ENCODE data around the gene SETBP1.

SETBP1 gene

DNA sequence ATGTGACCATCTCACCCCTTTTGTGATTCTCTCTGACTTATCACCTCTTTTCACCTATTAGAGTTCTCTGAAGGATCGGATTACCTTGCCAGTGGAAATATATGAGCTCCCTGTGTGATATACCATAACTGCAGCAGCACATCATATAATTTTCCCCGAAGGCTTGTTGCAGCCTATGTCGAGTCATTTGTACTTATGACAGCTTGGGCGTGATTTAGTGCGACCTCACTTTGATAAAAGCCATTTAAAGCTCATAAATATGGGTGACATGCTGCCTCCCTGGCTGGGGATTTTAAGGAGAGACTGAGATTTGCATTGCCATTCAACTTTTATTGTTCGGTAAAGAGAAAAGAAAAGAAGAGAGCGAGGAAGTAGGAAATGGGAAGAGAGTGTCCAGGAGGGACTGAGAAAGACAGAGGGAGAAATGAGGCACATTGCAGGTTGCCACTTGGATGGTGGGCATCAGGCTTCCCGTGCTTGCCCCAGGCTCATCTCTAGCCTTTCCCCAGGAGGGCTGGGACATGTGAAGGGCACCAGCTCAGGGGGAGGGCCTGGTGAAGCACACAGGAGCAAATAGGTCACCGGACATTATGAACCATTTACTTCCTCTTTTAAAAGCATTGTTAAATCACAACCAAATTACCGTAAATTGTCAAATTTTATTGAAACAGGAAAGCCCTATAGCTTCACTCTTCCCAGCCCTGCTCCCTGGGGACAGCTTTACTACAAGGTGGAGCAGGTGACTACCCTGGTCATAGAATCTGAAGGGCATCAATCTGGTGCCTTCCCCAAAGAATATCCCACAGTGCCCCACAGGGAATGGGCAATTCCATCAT is 161.3 kb downstream of the SETBP1 start:
- no peak for DNase-seq (ENCODE audit: low read depth)

DNA sequence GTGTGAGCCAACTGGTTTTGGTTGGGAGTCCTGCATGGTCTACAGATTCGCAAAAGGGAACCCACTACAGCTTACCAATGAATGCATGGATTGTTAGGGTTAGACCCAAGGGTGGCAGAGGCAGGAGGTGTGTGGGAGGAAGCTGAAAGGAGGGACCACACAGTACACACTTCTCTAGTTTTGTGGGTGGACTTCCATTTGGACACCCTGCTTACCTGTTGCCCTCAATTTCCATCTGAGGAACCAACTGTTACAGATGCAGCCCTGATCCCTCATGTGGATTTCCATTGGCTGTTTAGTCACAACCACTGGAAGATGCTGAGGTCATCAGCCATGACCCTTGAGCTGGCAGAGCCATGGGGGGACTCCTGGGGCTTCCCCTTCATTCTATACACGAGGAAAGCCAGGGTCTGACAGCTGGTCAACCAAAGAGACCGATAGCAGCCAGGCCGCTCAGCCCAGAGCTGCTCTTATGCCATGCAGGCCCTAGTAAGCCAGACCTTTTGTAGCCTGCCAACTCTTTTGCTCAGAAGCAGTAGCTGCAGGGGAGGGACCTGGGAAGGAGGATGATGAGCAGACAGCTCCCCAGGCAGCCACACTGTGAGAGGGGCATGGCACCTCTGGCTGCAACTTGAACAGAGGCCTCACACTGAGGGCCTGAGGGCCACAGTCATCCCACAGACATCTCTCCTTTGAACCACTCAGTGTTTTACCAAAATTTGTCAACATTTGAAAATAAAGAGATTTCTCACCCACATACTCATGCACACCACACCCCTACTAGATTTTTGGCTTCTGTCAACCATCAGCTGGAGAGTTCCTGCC is 162.1 kb downstream of the SETBP1 start:
- no peak for DNase-seq (ENCODE audit: low read depth)

DNA sequence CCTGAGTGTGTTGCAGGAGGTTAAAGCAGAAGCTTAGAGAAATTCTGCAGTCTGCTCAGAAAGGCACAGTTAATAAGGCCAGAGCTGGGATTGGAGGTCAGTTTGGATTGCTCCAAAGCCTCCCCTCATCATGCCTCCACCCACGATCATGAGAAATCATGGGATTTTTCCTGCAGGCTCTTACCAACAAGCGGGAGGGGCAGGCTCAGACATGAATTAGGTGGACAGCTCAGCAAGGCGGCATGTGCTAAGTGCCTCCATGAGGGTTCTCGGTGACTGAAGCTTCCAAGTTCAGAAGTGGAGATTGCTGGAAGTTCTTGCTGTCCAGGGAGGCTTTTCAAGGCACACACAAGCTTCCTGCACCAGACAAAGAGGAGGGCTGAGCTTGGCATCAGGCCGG is 163.8 kb downstream of the SETBP1 start:
- DNase-seq (ENCODE audit: low read depth) = no peak

DNA sequence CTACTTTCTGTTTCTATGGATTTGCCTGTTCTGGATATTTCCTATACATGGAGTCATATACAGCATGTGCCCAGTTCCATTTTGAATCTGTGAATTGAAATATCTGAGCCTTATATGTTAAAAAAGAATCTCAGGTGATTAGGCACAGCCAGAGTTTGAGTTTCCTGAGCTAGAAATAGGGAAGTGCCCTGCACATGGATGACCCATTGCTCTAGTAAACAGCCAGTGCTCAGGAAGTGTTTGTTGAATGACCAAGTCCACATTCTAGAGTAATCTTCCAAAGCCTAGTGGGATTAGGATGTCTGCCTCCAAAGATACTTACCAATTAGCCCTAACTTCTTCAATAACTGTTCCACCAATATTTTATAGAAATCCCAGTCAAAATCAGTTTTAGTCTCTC is 165.8 kb downstream of the SETBP1 start:
- no peak for DNase-seq (ENCODE audit: low read depth)

DNA sequence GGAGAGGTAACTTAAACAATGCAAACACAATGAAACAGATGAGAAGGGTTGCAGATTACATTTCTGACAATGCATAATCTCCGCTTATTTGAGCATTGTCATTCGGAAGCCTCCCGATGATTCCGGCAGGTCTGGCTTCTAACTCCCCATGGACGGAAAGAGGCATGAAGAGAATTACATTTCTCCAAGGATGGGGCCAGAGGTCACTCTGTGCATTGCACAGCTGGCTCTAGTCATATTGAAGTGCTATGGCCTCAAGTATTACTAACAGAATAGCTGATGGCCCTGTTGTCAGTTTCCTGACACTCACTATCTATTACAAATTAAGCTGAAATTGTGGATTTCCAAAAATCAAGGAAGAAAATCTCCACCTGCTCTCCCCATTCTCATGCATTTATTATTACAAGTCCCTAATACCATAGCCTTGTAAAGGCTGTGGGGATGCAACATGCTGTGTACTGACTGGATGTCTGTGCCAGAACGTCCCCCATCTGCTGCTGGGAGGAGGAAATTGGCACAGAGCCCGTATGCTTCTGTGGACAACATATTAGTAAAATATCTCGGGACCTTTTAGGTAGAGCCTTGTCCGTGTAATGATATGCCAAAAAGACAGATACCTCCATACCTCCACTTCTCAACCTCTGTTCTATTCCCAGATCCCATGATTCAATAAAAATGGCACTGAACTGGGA is 168.1 kb downstream of the SETBP1 start:
- DNase-seq (ENCODE audit: low read depth) = no peak

DNA sequence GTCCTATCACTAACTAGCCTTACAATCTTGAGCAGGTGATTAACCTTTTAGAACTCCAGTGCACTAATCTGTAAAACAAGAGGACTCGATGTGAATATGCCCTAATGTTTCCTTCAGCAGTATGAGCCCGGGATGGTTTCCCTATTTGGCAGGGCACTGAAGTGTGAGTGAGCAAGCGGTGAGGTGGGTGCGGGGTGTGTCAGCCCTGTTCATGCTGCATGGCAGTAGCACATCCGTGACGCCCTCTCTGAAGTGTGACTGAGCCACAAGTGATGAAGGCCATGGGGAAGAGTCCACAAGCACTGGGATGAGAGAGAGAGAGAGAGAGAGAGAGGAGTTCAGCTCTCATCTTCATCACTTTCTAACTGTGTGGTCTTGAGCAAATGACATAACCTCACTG is 168.7 kb downstream of the SETBP1 start:
- no peak for DNase-seq (ENCODE audit: low read depth)

DNA sequence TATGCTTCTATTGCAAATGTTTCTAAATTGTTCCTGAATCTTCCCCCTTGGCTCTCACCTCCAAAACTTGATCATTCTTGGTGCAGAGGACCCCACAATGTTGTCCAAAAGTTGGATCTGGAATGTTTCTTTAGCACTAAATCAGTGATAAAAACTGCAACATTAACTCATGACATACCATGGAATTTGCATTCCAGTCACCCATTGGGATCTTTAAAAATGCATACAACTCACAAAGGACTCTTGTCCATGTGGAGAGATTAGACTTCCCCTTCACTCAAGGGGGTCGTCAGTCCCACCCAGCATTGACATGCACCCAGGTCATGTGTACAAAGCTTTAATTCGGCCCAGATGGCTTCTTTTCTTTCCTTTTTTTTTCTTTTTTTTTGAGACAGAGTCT is 169.3 kb downstream of the SETBP1 start:
- DNase-seq (ENCODE audit: low read depth) = no peak

DNA sequence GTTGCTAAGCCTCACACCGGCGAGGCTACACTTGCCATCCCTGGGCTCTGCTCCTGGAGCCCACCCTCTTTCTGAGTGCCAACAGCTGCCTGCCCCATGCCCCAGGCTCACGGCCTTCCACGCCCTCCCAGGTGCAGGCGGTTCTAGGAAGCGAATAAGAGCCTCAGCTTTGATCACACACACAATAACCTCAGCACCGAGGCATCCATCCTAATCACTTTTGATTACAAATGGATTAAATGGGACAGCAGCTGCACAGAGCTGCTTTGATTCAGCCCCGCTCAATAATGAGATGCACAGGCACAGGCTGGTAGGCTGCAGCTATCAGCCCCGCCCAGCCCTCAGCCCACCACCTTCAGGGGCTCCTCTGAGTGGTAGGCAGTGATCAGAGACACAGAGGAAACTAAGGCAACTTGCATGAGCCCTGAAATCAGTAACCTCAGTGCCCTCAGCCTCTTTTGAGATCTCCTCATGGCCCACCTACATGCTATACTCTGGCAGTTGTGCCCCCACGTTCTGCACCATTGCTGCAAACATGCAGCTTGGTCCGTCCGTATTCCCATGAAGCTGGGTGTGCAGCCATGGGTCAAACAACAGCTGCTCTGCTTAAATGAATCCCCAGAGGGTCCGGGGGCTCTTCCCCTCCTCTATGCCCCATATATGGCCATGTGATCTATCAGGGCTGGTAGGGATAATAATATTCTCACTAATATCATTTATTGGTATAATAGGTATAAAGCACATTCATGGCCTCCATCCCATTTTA is 171.4 kb downstream of the SETBP1 start:
- DNase-seq (ENCODE audit: low read depth) = no peak

DNA sequence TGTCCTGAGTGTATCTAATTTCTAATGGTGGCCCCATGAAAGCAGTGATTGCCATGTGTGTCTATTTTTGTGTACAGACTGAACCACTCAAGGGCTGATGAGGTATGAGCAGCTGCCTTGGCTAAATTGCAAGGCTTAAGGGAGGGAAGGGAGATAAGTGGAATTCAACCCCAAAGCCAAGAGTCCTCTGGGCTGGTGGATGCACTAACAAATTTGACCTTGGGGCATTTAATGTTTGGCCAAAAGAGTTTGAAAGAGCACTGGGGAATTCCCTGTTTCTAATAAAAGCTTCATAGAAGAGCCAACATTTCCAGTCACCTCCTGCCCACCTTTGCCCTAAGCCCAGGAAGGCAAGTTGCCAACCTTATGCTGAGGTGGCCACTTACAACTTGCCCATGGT is 172.1 kb downstream of the SETBP1 start:
- no peak for DNase-seq (ENCODE audit: low read depth)

DNA sequence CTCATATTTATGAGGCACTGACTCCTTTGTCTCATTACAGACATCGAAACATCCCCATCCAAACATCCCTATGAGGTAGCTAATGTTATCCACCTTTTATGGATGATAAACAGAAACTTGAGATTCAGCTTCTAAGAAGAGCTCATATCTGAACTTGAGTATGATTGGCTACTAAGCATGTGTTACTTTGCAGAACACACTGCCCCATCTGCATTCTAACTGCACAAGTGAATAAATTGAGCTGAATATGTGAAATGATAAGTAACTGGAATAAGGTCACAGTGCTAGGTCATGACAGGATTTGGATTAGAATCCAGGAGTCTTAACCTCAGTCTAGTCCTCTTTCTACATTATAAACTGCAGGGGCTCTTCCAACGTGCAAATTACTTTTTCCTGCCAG is 172.7 kb downstream of the SETBP1 start:
- no peak for DNase-seq (ENCODE audit: low read depth)

DNA sequence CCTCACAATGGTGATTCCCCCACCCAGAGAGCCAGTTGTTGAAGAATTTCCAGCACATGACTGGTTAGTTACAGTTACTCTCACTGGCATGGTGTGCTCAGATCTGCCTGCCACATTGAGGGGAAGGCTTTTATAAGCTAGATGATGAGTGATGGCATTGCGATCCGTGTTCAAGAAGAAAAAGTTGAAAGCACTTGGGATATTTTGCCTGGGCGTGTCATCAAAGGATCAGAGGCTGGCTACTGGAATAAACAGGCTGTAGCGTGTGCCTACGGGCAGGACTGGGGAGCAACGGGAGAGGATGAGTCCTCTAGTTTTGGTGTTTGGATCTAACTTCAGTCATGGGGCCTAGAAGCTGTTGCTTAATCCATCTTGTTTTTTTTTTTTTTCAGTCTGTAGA is 175.0 kb downstream of the SETBP1 start:
- DNase-seq (ENCODE audit: low read depth) = no peak

DNA sequence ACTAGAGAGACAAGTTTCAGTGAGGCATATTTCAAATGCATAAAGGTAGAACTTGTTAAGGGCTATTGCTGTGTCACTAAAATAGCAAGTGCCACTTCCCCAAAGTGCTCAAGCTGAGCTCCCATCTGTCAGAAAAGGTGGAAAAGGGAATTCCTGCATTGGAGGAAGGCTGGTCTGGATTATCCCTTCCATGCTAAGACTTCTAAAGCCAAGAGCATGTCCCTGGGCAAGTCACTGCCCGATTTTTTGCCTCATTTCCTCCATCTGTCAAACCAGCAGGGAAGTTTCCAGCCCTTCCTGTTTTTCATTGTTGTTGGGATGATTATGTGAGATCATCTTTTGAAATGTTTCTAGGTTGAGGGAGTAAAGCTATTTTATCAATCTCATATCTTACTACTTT is 175.5 kb downstream of the SETBP1 start:
- no peak for DNase-seq (ENCODE audit: low read depth)

DNA sequence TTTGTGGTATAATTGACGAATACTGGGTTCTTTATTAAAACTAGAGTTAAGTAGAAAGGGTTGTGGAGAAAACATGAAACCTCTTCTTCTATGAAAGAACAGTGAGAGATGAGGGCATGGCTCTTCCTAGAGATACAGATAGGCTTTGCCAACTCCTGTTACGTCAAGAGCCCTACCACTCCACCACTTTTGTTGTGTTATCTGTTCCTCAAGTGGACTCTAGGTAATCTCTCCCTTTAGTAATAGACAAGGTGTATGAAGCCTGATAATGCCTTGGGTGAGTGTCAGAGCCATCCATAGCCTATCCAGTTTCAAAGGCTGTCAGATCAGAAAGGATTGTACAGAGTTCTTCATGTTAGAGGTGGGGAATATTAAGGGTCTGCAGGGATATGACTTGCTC is 176.4 kb downstream of the SETBP1 start:
- DNase-seq (ENCODE audit: low read depth) = no peak

DNA sequence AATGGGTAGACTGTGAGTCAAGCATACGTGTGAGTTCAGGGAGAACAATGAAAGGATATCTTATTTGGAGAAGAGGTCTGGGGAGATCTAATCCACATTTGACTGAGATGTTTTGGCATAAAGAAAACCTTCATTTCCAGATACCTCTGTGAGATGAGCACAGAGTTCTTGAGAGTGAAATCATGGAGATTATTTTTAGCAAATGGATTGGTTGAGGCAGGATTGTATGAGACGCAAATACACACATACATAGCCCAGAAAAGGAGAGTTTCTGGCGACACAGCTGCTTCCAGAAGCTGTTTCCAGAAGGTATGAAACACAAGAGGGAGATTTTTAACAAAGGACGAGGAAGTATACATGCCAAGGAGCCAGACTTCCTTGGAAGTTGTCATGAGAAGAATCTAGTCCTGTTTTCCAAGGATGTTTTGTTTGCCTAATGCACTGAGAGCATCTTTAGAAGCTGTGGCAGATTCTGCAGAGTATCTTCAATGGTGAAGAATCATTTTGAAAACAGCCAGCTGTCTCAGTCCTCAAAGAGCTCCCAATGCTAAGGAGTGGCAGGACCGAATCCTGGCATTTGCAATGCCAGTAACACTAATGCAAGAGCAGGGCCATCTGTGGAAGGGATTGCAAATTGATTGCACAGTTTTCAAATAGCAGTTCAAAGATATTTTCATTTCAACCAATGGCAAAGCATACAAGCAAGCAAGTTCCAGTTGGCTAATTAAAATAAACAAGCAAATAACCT is 177.2 kb downstream of the SETBP1 start:
- no peak for DNase-seq (ENCODE audit: low read depth)

DNA sequence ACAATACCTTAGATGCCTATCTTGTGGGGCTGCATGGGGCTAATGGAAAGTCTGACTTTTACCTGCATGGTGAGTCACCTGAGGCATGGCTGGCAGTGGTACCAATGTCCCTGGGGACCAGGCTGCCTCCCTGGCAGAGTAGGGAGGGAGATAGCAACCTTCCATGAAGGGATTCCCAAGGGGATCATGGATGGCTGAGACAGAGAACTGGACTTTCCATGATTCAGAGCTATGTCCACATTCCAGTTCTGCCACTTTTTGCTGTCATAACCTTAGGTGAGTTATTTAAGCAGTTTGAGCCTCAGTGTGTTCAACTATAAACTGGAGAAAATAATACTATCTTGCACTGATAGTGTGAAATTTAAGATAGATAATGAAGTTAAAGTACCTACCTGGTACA is 178.6 kb downstream of the SETBP1 start:
- no peak for DNase-seq (ENCODE audit: low read depth)

DNA sequence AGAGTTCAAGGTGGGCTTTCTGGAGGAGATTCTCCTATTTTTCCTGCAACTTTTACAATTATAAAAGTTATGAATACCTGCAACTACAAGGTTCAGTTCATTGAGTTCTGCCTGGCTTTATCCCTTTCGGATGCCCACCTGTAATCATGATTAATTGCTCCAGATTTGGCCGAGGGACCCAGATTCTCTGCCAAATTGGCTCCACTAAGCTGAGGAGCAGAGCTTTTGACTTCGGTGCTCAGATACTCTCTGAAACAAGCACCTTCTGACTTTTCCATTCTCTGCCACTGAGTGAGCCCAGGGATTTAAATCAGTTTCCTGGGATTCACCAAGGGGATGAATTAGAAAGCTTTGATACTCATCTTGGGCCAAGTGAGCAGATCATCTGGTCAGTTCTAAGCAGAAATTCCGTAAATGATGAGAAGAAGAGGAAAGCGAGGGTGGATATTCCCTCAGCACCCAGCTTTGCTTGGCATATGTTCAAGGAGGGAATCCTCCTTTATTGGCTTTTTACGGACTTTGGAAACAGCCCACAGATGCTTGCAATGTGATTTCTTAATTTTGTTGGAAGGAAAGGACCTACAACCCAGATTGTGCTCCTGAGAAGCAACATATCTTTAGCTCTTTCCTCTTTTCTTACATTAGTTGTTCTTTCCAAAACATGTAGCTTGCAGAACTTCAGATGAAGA is 179.2 kb downstream of the SETBP1 start:
- no peak for DNase-seq (ENCODE audit: low read depth)

DNA sequence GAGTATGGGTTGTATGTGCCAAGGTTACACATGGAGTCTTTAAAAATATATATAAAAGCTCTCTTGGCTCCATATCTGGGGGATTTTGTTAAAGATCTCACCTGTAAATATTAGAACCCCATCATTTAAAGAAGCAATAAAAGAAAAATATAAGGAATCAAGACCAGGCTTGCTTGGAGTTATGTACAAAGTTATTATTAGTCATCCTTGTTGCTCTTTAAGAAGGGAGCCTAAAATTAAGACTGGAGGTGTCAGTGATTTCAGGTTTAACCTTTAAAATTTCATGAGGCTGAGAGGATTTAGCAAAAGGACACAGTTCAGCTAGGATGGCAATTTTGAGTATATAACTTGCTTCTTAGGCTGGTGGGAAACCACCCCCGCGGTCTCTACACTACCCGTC is 181.4 kb downstream of the SETBP1 start:
- DNase-seq (ENCODE audit: low read depth) = no peak

DNA sequence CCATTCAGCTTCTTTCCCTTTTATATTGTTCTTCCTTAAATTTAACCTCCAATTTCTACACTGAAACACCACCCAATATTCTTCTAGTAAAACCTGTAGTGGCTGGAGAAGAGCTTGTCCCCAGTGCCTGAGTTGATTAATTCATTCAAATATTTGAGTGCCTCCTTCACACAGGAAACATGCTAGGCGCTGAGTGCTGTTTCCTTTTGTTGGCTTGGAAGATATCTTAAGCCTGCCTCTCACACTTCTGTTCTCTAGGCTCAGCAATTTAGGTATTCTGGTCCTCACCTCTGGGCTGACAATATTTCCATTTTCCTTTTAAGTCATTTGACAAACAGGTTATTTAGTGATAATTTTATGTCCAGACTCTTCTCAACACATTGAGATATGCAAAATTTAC is 185.4 kb downstream of the SETBP1 start:
- DNase-seq (ENCODE audit: low read depth) = no peak

DNA sequence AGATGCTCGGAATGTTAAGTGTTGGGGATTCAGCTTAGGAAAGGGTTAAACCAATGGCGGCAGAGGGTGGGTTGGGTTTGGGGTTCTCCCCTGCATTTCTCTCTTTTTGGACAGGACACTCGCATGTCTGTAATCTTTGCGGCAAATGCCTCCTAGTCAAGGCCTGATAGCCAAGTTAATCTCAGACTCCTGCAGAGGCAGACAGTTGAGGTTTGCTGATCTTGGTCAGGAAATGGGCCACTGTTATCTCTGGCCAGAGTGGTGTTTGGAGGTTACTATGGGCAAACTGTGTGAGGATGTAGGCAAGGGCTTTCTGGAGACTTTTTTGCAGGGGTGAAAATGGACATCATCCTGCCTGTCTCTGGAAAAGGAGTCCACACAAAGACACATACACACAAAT is 188.8 kb downstream of the SETBP1 start:
- no peak for DNase-seq (ENCODE audit: low read depth)

DNA sequence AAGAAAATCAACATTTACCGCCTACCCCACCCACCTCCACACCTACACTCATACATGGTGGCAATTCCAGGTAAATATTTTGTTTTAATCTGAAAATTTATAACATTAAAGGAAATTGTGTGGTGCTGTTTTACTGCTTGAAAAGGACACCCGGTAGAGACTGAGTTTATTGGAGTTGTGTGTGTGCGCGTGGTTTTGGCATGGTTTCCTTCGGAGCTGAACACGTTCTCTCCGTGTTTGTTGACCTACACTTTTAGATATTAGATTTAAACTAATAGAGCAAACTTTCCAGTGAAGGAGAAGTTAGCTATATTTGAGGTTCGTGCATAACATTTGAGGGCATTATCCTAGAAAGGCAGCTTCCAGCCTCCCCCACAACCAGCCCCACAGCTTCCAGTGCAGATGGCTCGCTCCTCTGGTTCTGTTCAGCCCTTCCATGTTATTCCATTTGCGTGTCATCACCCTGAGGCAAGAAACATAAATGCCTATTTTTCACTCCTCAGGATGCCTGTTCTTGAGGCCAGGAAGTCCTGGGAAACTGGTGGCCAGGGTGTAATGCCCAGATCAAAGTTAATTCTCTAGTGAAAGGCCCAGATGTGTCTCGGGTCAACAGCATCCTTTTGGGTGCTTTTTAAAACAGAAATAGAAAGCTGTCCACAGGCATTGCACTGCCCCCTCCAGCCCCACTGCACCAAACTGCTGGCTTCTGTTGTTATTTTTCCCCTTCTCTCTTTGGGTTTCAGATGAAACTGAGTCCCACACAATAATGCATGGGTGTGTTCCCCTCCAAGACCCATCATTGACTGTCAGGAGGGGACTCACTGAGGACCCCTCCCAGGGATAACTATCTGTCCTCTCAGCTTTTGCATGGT is 190.2 kb downstream of the SETBP1 start:
- no peak for DNase-seq (ENCODE audit: low read depth)
